Spleen (tissue), 11 donors: Measurements from ENCODE around the gene KRT16. TPM values are rescaled to one million over a fixed set of nuclear protein-coding genes. Genes with fewer than 3 reads are reported as not detected.

Source experiments
- DNase-seq: peaks from one replicate; pipeline ENCODE4 v3.0.0-alpha.2; 2020
- H3K27ac ChIP-seq, 8 donors: fragments of 200-600 bp; sonication (generic) in 7 of 8; 1 replicate in 4 of 8; 2 replicates in 4 of 8; pipeline versions ENCODE4 v1.5.0 to v1.8.0; 2016 to 2021; ENCODE audit warnings: inconsistent platforms in 4 of 8, mild to moderate bottlenecking in 4 of 8, moderate library complexity in 1 of 8
- H3K27me3 ChIP-seq, 7 donors: fragments of 200-600 bp; sonication (generic) in 6 of 7; replicated peaks in 1 of 7; 1 replicate in 4 of 7; 2 replicates in 3 of 7; pipeline versions ENCODE4 v1.5.0 to v1.8.0; 2016 to 2021; ENCODE audit warnings: inconsistent platforms in 3 of 7, mild to moderate bottlenecking in 1 of 7
- H3K36me3 ChIP-seq, 6 donors: fragments of 200-600 bp; sonication (generic) in 5 of 6; 1 replicate in 4 of 6; 2 replicates in 2 of 6; pipeline versions ENCODE4 v1.5.0 to v1.8.0; 2016 to 2021; ENCODE audit warnings: inconsistent platforms in 2 of 6
- H3K4me1 ChIP-seq, 6 donors: fragments of 200-600 bp; sonication (generic) in 5 of 6; 1 replicate in 3 of 6; 2 replicates in 3 of 6; pipeline versions ENCODE4 v1.5.0 to v1.8.0; 2016 to 2021; ENCODE audit warnings: inconsistent platforms in 3 of 6
- H3K4me3 ChIP-seq, 8 donors: fragments of 200-600 bp; sonication (generic) in 7 of 8; 1 replicate in 4 of 8; 2 replicates in 4 of 8; pipeline versions ENCODE4 v1.5.0 to v1.8.0; 2016 to 2021; ENCODE audit warnings: inconsistent platforms in 4 of 8, mild to moderate bottlenecking in 4 of 8, moderate library complexity in 2 of 8
- H3K9me3 ChIP-seq, 8 donors: fragments of 200-600 bp; sonication (generic) in 7 of 8; 1 replicate in 4 of 8; 2 replicates in 4 of 8; pipeline versions ENCODE4 v1.5.0 to v1.8.0; 2016 to 2021; ENCODE audit warnings: inconsistent platforms in 4 of 8
- CTCF ChIP-seq, 11 experiments: fragments of 200-600 bp in 7 of 11; fragments of 450-650 bp in 4 of 11; sonication (generic) in 4 of 11; IDR thresholded peaks in 8 of 11; conservative IDR thresholded peaks in 3 of 11; 1 replicate in 7 of 11; 2 replicates in 4 of 11; pipeline versions ENCODE4 v1.4.0 to v1.8.0; 2016 to 2021; ENCODE audit warnings: antibody characterized with exemption in 11 of 11, inconsistent platforms in 4 of 11, mild to moderate bottlenecking in 1 of 11
- POLR2A ChIP-seq, 3 donors: fragments of 450-650 bp; IDR thresholded peaks; one replicate each; pipeline ENCODE4 v1.5.1; 2017; ENCODE audit warnings: antibody characterized with exemption in 3 of 3, mild to moderate bottlenecking in 1 of 3
- POLR2AphosphoS5 ChIP-seq, 3 donors: sonication (generic); formaldehyde crosslinking; IDR thresholded peaks; one replicate each; pipeline ENCODE4 v1.5.1; 2017; ENCODE audit warnings: antibody characterized with exemption in 3 of 3
- WGBS, 5 donors: extraction: QIAGEN DNeasy Blood & Tissue Kit in 3 of 5; methylation state at CpG; one replicate each; pipeline versions ENCODE4 v1.1.5 to v1.1.7; 2013 to 2018; 5-methylcytosine and 5-hydroxymethylcytosine counted together
- intact Hi-C: fragments of 100-400 bp; cut with DNase I; formaldehyde crosslinking; loops from one replicate; pipeline ENCODE4 v1.15.0; 2023; ENCODE audit warnings: low total_unique reads
- polyA plus RNA-seq, 3 donors: library from polyadenylated mRNA; stranded (reverse); fragments of 200-250 nt; gene quantifications; one replicate each; pipeline ENCODE4 v1.2.1, GENCODE V29; 2013
- total RNA-seq, 7 donors: library from RNA; depleted of rRNA in 3 of 7; stranded (reverse); fragments of >200 nt in 3 of 7; fragmentation: NEBNext Ultra II Directional in 4 of 7; extraction: Animal tissue kit (Norgen Biotek cat#: 25700) in 4 of 7; gene quantifications; one replicate each; pipeline versions ENCODE4 v1.1.0 to v1.2.1, GENCODE V29; 2016 to 2021
- donor health status: healthy with polysubstance abuse.
- donor health status: DM: no; HTN: no; CAD: no; lungs with moderate emphysema.
- donor health status: DM: no; HTN: no; CAD: no.
- donor health status: Bipolar disorder and iron deficiency.
- donor health status: healthy.
- donor health status: DM: no; HTN: no; CAD: no.
- donor health status: DM: yes; HTN: yes; CAD: no.

KRT16 gene
- total and polyA plus RNA-seq, 10 donors, result 0.07 to 0.19 TPM; not detected in 8

- peaks cover 0 to 14% (median 8%) of the 10 kb centered on the region in 8 donors for H3K9me3 ChIP-seq
- H3K4me1 ChIP-seq, result no peaks in the 10 kb centered on the region
- no peak for TF ChIP-seq POLR2AphosphoS5 (IDR thresholded peaks at IDR 0.05)
- TF ChIP-seq CTCF (IDR thresholded peaks at IDR 0.05 in 8 of 11, conservative IDR thresholded peaks at IDR 0.05 in 3 of 11), result no peak
- TF ChIP-seq POLR2A (IDR thresholded peaks at IDR 0.05), result no peak
- intact Hi-C loops, result no loop called here
- 48 to 64% (median 59%) methylated on average over 3 of the region's 3 CpGs for WGBS, 5 donors
- DNase-seq, result no peak
- H3K27me3 ChIP-seq, result peaks cover 0 to 51% (median 0%) of the 10 kb centered on the region in 7 donors
- no peaks in the 10 kb centered on the region for H3K36me3 ChIP-seq
- no peak overlapping the region for H3K27ac ChIP-seq
- no peak overlapping the region for H3K4me3 ChIP-seq
Observed at GRCh38 chr17:41563607-41564170, 48.9 kb downstream of the KRT16 start.

GRCh38 chr17:41561554-41561953 is 51.0 kb downstream of the KRT16 start:
- TF ChIP-seq POLR2AphosphoS5 (IDR thresholded peaks at IDR 0.05) (no peak), POLR2A (IDR thresholded peaks at IDR 0.05) (no peak), CTCF (IDR thresholded peaks at IDR 0.05 in 8 of 11, conservative IDR thresholded peaks at IDR 0.05 in 3 of 11) (no peak)
- Histone ChIP-seq H3K27ac (no peak overlapping the region), H3K4me1 (peaks cover 0 to under 1% (median 0%) of the 10 kb centered on the region in 6 donors), H3K36me3 (no peaks in the 10 kb centered on the region), H3K27me3 (peaks cover 0 to 72% (median 0%) of the 10 kb centered on the region in 7 donors), H3K9me3 (peaks cover 0 to 2% (median 0%) of the 10 kb centered on the region in 8 donors), H3K4me3 (no peak overlapping the region)
- DNase-seq, result no peak
- 82 to 90% (median 83%) methylated on average over 6 of the region's 6 CpGs for WGBS, 5 donors
- intact Hi-C loops, result no loop called here

Other genes with a start within 250 kb of the KRT16 start
- not detected for gene KRT33B, start 243.0 kb downstream of the KRT16 start, total RNA-seq
- gene KRT33B, start 243.0 kb downstream of the KRT16 start, polyA plus RNA-seq, result not detected
- not detected for gene KRT34, start 230.5 kb downstream of the KRT16 start, total RNA-seq
- not detected for gene KRT34, start 230.5 kb downstream of the KRT16 start, polyA plus RNA-seq
- not detected for gene KRT31, start 215.2 kb downstream of the KRT16 start, total RNA-seq
- not detected for gene KRT31, start 215.2 kb downstream of the KRT16 start, polyA plus RNA-seq
- not detected for gene KRT37, start 188.2 kb downstream of the KRT16 start, total RNA-seq
- not detected for gene KRT37, start 188.2 kb downstream of the KRT16 start, polyA plus RNA-seq
- gene KRT38, start 171.8 kb downstream of the KRT16 start, total RNA-seq, result under 1 TPM in 2 of 7 donors, not detected in 5; 0.26 to 0.39 TPM
- not detected for gene KRT38, start 171.8 kb downstream of the KRT16 start, polyA plus RNA-seq
- not detected for gene KRT32, start 145.4 kb downstream of the KRT16 start, total RNA-seq
- gene KRT32, start 145.4 kb downstream of the KRT16 start, polyA plus RNA-seq, result not detected
- gene KRT35, start 131.6 kb downstream of the KRT16 start, total RNA-seq, result under 1 TPM in 1 of 7 donors, not detected in 6; 0.19 TPM
- under 1 TPM in 1 of 3 donors, not detected in 2; 0.19 TPM for gene KRT35, start 131.6 kb downstream of the KRT16 start, polyA plus RNA-seq
- 1 to 10 TPM in 2 of 7 donors, under 1 TPM in 4, not detected in 1; 0.27 to 2.7 (median 0.44) TPM for gene KRT36, start 122.9 kb downstream of the KRT16 start, total RNA-seq
- gene KRT36, start 122.9 kb downstream of the KRT16 start, polyA plus RNA-seq, result under 1 TPM; 0.20 to 0.51 (median 0.22) TPM
- not detected for gene KRT13, start 107.2 kb downstream of the KRT16 start, total RNA-seq
- 10 to 100 TPM in 1 of 3 donors, 1 to 10 TPM in 2; 1.6 to 26.4 (median 3.8) TPM for gene KRT13, start 107.2 kb downstream of the KRT16 start, polyA plus RNA-seq
- gene KRT15, start 93.9 kb downstream of the KRT16 start, total RNA-seq, result not detected
- gene KRT15, start 93.9 kb downstream of the KRT16 start, polyA plus RNA-seq, result 1 to 10 TPM in 1 of 3 donors, under 1 TPM in 2; 0.07 to 1.3 (median 0.11) TPM
- 1 to 10 TPM in 3 of 7 donors, under 1 TPM in 3, not detected in 1; 0.44 to 2.8 (median 0.83) TPM for gene KRT19, start 84.5 kb downstream of the KRT16 start, total RNA-seq
- gene KRT19, start 84.5 kb downstream of the KRT16 start, polyA plus RNA-seq, result 1 to 10 TPM in 2 of 3 donors, under 1 TPM in 1; 0.20 to 3.9 (median 1.9) TPM
- not detected for gene KRT9, start 40.7 kb downstream of the KRT16 start, total RNA-seq
- not detected for gene KRT9, start 40.7 kb downstream of the KRT16 start, polyA plus RNA-seq
- gene KRT14, start 25.9 kb downstream of the KRT16 start, total RNA-seq, result under 1 TPM in 1 of 7 donors, not detected in 6; 0.79 TPM
- under 1 TPM; 0.06 to 0.17 (median 0.16) TPM for gene KRT14, start 25.9 kb downstream of the KRT16 start, polyA plus RNA-seq
- 1 to 10 TPM in 1 of 7 donors, not detected in 6; 1.2 TPM for gene KRT17, start 11.8 kb upstream of the KRT16 start, total RNA-seq
- gene KRT17, start 11.8 kb upstream of the KRT16 start, polyA plus RNA-seq, result under 1 TPM in 2 of 3 donors, not detected in 1; 0.58 to 0.70 TPM
- gene EIF1, start 76.1 kb upstream of the KRT16 start, total RNA-seq, result 100 to 1,000 TPM; 313 to 897 (median 665) TPM
- gene EIF1, start 76.1 kb upstream of the KRT16 start, polyA plus RNA-seq, result 100 to 1,000 TPM; 560 to 722 (median 560) TPM
- not detected for gene GAST, start 99.6 kb upstream of the KRT16 start, total RNA-seq
- gene GAST, start 99.6 kb upstream of the KRT16 start, polyA plus RNA-seq, result not detected
- 1 to 10 TPM in 5 of 7 donors, under 1 TPM in 2; 0.83 to 8.4 (median 1.7) TPM for gene HAP1, start 121.9 kb upstream of the KRT16 start, total RNA-seq
- under 1 TPM; 0.33 to 0.58 (median 0.54) TPM for gene HAP1, start 121.9 kb upstream of the KRT16 start, polyA plus RNA-seq
- 10 to 100 TPM; 17.3 to 73.1 (median 45.3) TPM for gene JUP, start 173.9 kb upstream of the KRT16 start, total RNA-seq
- gene JUP, start 173.9 kb upstream of the KRT16 start, polyA plus RNA-seq, result 10 to 100 TPM; 13.7 to 17.4 (median 14.3) TPM
- 1 to 10 TPM; 5.5 to 7.1 (median 6.0) TPM for gene P3H4, start 199.2 kb upstream of the KRT16 start, total RNA-seq
- gene P3H4, start 199.2 kb upstream of the KRT16 start, polyA plus RNA-seq, result 1 to 10 TPM; 3.3 to 5.1 (median 3.5) TPM
- 10 to 100 TPM; 14.8 to 30.8 (median 16.7) TPM for gene FKBP10, start 200.2 kb upstream of the KRT16 start, total RNA-seq
- gene FKBP10, start 200.2 kb upstream of the KRT16 start, polyA plus RNA-seq, result 10 to 100 TPM in 1 of 3 donors, 1 to 10 TPM in 2; 9.6 to 18.9 (median 9.9) TPM
- gene NT5C3B, start 223.5 kb upstream of the KRT16 start, total RNA-seq, result 10 to 100 TPM; 17.0 to 43.9 (median 26.0) TPM
- 10 to 100 TPM; 38.9 to 62.7 (median 60.9) TPM for gene NT5C3B, start 223.5 kb upstream of the KRT16 start, polyA plus RNA-seq
- gene KLHL10, start 225.1 kb upstream of the KRT16 start, total RNA-seq, result 1 to 10 TPM in 1 of 7 donors, under 1 TPM in 1, not detected in 5; 0.60 to 2.1 TPM
- under 1 TPM; 0.03 to 0.20 (median 0.05) TPM for gene KLHL10, start 225.1 kb upstream of the KRT16 start, polyA plus RNA-seq